Smooth muscle cell (in vitro differentiated cells): ENCODE data around the gene ATXN2L. TPM values are rescaled to one million over a fixed set of nuclear protein-coding genes. Genes with fewer than 3 reads are reported as not detected.

Experiments used
- DNase-seq: peaks from one replicate; lab custom pipeline; 2025; ENCODE audit not compliant: unreplicated experiment; lab: John Stamatoyannopoulos, UW
- H2AFZ ChIP-seq: fragments of 200-600 bp; sonication (generic); 2 replicates; pipeline ENCODE4 v1.6.0; 2016; ENCODE audit warnings: antibody characterized with exemption, low read depth, mild to moderate bottlenecking
- H3F3A ChIP-seq: fragments of 200-600 bp; sonication (generic); 2 replicates; pipeline ENCODE4 v1.6.0; 2017; ENCODE audit warnings: antibody characterized with exemption, low read depth
- H3K27ac ChIP-seq: fragments of 200-600 bp; sonication (generic); 2 replicates; pipeline ENCODE4 v1.5.1; 2016; ENCODE audit warnings: low read depth, mild to moderate bottlenecking
- H3K27me3 ChIP-seq: fragments of 200-600 bp; sonication (generic); 2 replicates; pipeline ENCODE4 v1.6.1; 2016; ENCODE audit warnings: low read depth, mild to moderate bottlenecking
- H3K36me3 ChIP-seq: fragments of 200-600 bp; sonication (generic); 2 replicates; pipeline ENCODE4 v1.5.1; 2016; ENCODE audit warnings: low read depth
- H3K4me1 ChIP-seq: fragments of 200-600 bp; sonication (generic); 2 replicates; pipeline ENCODE4 v1.5.1; 2016; ENCODE audit warnings: low read depth
- H3K4me2 ChIP-seq: fragments of 200-600 bp; sonication (generic); 2 replicates; pipeline ENCODE4 v1.6.0; 2016; ENCODE audit warnings: mild to moderate bottlenecking
- H3K4me3 ChIP-seq: fragments of 200-600 bp; sonication (generic); 2 replicates; pipeline ENCODE4 v1.5.1; 2016; ENCODE audit warnings: mild to moderate bottlenecking
- H3K79me2 ChIP-seq: fragments of 200-600 bp; sonication (generic); 2 replicates; pipeline ENCODE4 v1.6.0; 2016; ENCODE audit warnings: low read depth, mild to moderate bottlenecking
- H3K9ac ChIP-seq: fragments of 200-600 bp; sonication (generic); 2 replicates; pipeline ENCODE4 v1.6.0; 2016; ENCODE audit warnings: low read depth
- H3K9me3 ChIP-seq: fragments of 200-600 bp; sonication (generic); replicated peaks from 2 replicates; pipeline ENCODE4 v1.5.1; 2016; ENCODE audit warnings: low read depth
- H4K20me1 ChIP-seq: fragments of 200-600 bp; sonication (generic); 2 replicates; pipeline ENCODE4 v1.6.0; 2016; ENCODE audit warnings: low read depth
- WGBS: methylation state at CpG from one replicate; pipeline ENCODE4 v1.1.7; 2016; ENCODE audit warnings: low lambda C conversion rate; 5-methylcytosine and 5-hydroxymethylcytosine counted together
- polyA plus RNA-seq: library from polyadenylated mRNA; unstranded; fragments of >200 nt; fragmentation: Nextera tagmentation; extraction: Ambion mirVana; gene quantifications from 2 replicates; pipeline ENCODE4 v1.2.1, GENCODE V29; 2016
- total RNA-seq: library from RNA; depleted of rRNA; stranded (reverse); fragments of >200 nt; gene quantifications from 2 replicates; pipeline ENCODE4 v1.2.3, GENCODE V29; 2014
- TF ChIP-seq, protein P1 (sequence below): fragments of 200-600 bp; sonication (generic); IDR thresholded peaks from 2 replicates; pipeline ENCODE4 v1.5.1; 2017; ENCODE audit warnings: borderline replicate concordance, mild to moderate bottlenecking, antibody characterized with exemption; ENCODE audit not compliant: insufficient read depth, poor library complexity, severe bottlenecking

ATXN2L gene
- total and polyA plus RNA-seq, 2 experiments from 2014 or later, result 89.3 to 93.3 TPM

DNA sequence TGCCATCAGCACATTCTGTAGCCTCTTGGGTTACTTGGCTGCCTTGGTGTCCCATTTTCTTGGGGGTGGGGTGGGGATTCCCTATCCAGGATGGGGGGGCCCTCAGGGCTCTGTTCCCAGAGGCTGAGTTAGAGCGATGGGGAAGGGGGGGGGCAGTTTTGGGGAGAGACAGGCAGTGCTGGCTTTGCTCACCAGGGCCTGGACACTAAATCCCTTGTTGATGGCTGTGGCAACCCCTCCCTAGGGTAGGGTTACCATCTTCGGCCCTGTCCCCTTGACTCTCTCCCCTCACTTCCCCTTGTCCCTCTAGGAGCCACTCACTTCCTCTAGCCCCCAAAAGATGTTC lies 54.8 kb downstream of the ATXN2L start:
- Histone ChIP-seq H3K4me2 (no peak overlapping the region), H3K27me3 (no peaks in the 10 kb centered on the region), H2AFZ (no peak overlapping the region), H4K20me1 (peaks cover 7% of the 10 kb centered on the region), H3K79me2 (no peaks in the 10 kb centered on the region), H3K27ac (no peak overlapping the region), H3K4me3 (no peak overlapping the region), H3K9ac (no peak overlapping the region), H3K36me3 (no peaks in the 10 kb centered on the region), H3F3A (peaks cover 3% of the 10 kb centered on the region), H3K9me3 (no peaks in the 10 kb centered on the region), H3K4me1 (peaks cover 10% of the 10 kb centered on the region)
- 89% methylated on average over 2 of the region's 2 CpGs for WGBS
- TF ChIP-seq, protein P1, sequence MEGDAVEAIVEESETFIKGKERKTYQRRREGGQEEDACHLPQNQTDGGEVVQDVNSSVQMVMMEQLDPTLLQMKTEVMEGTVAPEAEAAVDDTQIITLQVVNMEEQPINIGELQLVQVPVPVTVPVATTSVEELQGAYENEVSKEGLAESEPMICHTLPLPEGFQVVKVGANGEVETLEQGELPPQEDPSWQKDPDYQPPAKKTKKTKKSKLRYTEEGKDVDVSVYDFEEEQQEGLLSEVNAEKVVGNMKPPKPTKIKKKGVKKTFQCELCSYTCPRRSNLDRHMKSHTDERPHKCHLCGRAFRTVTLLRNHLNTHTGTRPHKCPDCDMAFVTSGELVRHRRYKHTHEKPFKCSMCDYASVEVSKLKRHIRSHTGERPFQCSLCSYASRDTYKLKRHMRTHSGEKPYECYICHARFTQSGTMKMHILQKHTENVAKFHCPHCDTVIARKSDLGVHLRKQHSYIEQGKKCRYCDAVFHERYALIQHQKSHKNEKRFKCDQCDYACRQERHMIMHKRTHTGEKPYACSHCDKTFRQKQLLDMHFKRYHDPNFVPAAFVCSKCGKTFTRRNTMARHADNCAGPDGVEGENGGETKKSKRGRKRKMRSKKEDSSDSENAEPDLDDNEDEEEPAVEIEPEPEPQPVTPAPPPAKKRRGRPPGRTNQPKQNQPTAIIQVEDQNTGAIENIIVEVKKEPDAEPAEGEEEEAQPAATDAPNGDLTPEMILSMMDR, result no peak
- DNase-seq, result no peak

DNA sequence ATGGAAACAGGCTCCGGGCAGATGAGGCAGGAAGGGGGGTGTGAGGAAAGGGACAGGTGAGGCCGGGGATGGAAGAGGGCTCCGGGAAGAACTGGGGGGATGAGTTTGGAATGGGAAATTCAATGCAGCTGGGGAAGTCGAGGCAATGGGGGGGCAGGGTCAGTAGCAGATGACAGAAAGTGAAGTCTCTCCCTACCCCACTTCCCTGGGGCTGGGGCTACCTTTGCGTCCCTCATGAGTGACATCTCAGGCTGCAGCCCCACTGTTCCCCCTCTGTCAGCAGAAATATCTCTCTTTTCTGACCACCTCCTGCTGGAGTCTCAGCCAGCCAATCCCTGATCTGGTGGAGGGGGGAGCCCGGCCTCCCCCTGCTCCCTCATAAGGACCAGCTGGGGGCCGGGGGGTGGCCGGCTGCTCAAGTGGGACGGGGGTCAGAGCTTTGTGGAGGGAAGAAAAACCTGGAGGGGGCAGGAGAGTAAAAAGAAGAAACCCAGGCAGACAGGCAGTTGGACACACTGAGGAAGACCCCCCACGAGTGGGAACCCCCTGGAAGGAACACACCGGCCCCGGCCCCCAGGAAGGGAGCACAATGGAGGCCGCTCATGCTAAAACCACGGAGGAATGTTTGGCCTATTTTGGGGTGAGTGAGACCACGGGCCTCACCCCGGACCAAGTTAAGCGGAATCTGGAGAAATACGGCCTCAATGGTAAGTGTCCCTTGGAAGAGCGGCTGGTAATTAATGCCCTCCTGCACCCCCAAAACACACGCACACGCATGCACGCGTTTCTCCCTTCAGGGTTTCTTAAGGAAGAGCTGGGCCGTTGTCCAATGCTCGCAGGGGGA lies 55.5 kb downstream of the ATXN2L start, which contains the start of gene ATP2A1:
Gene ATP2A1, plus strand, starts transcription at position 406 of the 844 bp plus-strand sequence. Its CDS starts 184 bp downstream, at position 590.
- H3F3A ChIP-seq, result peaks cover 3% of the 10 kb centered on the region
- no peak for DNase-seq
- H4K20me1 ChIP-seq, result peaks cover 7% of the 10 kb centered on the region
- no peaks in the 10 kb centered on the region for H3K79me2 ChIP-seq
- no peak within 1 kb of the TSS for H3K27ac ChIP-seq
- 88% methylated on average over 25 of the region's 25 CpGs for WGBS
- no peaks in the 10 kb centered on the region for H3K36me3 ChIP-seq
- H2AFZ ChIP-seq, result peak within 1 kb of the TSS; percentile 26
- H3K27me3 ChIP-seq, result no peaks in the 10 kb centered on the region
- H3K9me3 ChIP-seq, result no peaks in the 10 kb centered on the region
- H3K4me3 ChIP-seq, result peak within 1 kb of the TSS; percentile 57
- H3K9ac ChIP-seq, result peak within 1 kb of the TSS; percentile 53
- peak within 1 kb of the TSS; percentile 97 for H3K4me2 ChIP-seq
- TF ChIP-seq, protein P1, result no peak
- H3K4me1 ChIP-seq, result peaks cover 10% of the 10 kb centered on the region

DNA sequence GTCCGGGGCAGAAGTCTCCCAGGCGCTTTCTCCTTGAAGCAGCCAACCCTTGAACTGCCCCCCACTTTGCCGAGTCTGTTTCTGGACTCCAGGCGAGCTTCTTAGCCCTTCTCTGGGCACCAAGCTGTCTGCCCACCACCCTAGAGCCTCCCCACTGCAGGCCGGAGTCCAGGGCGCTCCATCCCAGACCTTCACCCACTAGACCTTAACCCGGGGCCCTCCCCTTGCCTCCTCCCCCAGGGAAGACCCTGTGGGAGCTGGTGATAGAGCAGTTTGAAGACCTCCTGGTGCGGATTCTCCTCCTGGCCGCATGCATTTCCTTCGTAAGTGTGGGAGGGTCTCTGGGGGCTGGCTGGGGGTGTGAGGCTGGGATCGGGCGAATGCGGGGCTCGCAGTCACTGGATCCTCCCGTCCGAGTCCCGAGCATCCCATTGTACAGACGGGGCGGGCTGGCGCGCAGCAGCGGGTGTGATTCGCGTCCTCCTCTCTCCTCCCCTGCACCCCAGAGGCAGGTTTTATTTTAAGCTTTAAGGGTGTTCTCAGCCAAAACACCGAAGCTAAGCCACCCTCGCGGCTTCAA lies 56.6 kb downstream of the ATXN2L start:
- DNase-seq, result no peak
- no peaks in the 10 kb centered on the region for H3F3A ChIP-seq
- peak overlapping the region; percentile 26 for H2AFZ ChIP-seq
- H3K4me2 ChIP-seq, result peak overlapping the region; percentile 97
- peak overlapping the region; percentile 57 for H3K4me3 ChIP-seq
- H4K20me1 ChIP-seq, result peaks cover under 1% of the 10 kb centered on the region
- WGBS, result 4% methylated on average over 26 of the region's 27 CpGs
- TF ChIP-seq, protein P1, result no peak
- peak overlapping the region; percentile 53 for H3K9ac ChIP-seq
- H3K27ac ChIP-seq, result no peak overlapping the region
- no peaks in the 10 kb centered on the region for H3K27me3 ChIP-seq
- no peaks in the 10 kb centered on the region for H3K79me2 ChIP-seq
- no peaks in the 10 kb centered on the region for H3K36me3 ChIP-seq
- H3K4me1 ChIP-seq, result peaks cover 10% of the 10 kb centered on the region
- H3K9me3 ChIP-seq, result no peaks in the 10 kb centered on the region
